C4-2B (cell line): ENCODE measurements around the gene RETN.

ENCODE experiments used
- CTCF ChIP-seq: fragments of 450-650 bp; conservative IDR thresholded peaks from 2 replicates; pipeline ENCODE4 v1.5.1; 2017; ENCODE audit warnings: mild to moderate bottlenecking
- ZFX ChIP-seq: fragments of 450-650 bp; IDR thresholded peaks from 2 replicates; pipeline ENCODE4 v1.6.1; 2017

DNA sequence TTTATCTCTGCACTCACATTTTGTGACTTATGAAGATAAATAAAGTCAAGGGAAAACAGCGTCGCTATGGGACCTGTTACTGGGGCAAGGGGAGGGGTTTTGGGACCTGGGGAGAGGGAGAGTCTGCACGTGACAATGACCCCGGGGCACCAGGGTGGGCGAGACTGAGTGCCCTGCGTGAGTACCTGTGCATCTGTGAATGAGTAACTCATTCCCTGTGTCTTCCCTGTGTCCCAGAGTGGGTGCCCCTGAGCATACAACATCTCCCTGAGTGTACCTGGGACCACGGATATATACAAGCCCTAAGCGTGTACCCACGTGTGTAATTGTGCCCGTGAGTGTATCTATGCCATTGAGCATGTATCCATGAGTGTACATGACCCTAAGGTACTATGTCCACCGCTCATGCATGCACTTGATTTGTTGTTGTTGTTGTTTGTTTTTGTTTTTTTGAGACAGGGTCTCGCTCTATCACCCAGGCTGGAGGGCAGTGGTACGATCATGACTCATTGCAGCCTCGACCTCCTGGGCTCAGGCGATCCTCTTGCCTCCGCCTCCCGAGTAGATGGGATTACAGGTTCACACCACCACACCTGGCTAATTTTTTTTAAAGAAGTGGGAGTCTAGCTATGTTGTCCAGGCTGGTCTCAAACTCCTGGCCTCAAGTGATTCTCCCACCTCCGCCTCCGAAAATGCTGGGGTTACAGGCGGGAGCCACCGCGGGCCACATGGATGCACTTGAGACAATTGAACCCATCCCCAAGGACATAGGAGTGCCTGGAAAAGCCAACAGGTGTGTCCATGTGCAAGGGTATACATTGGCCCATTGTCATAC is 11.1 kb downstream of the RETN start:
- TF ChIP-seq CTCF (no peak), ZFX (no peak)
